Lower leg skin (tissue), 3 donors: ENCODE results near the gene TPST2.

Experiments
- POLR2A ChIP-seq, 2 donors: fragments of 450-650 bp; IDR thresholded peaks; one replicate each; pipeline ENCODE4 v1.6.1; 2016 to 2017; ENCODE audit warnings: antibody characterized with exemption in 2 of 2, mild to moderate bottlenecking in 1 of 2, moderate library complexity in 1 of 2
- TF ChIP-seq, protein P1 (sequence below), 3 donors: fragments of 450-650 bp; IDR thresholded peaks; one replicate each; pipeline ENCODE4 v1.5.1; 2016; ENCODE audit warnings: antibody characterized with exemption in 3 of 3, mild to moderate bottlenecking in 3 of 3, moderate library complexity in 2 of 3

GRCh38 chr22:26477341-26477731, 112.6 kb downstream of the TPST2 start:
- TF ChIP-seq, protein P1, sequence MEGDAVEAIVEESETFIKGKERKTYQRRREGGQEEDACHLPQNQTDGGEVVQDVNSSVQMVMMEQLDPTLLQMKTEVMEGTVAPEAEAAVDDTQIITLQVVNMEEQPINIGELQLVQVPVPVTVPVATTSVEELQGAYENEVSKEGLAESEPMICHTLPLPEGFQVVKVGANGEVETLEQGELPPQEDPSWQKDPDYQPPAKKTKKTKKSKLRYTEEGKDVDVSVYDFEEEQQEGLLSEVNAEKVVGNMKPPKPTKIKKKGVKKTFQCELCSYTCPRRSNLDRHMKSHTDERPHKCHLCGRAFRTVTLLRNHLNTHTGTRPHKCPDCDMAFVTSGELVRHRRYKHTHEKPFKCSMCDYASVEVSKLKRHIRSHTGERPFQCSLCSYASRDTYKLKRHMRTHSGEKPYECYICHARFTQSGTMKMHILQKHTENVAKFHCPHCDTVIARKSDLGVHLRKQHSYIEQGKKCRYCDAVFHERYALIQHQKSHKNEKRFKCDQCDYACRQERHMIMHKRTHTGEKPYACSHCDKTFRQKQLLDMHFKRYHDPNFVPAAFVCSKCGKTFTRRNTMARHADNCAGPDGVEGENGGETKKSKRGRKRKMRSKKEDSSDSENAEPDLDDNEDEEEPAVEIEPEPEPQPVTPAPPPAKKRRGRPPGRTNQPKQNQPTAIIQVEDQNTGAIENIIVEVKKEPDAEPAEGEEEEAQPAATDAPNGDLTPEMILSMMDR (IDR thresholded peaks at IDR 0.05), result no peak
- TF ChIP-seq POLR2A (IDR thresholded peaks at IDR 0.05), result no peak
